ENCODE measurements around the gene ARRB1.
A peak's percentile ranks its signal among the peaks of the same experiment; 100 is the strongest.
"Not testable (repeated sequence)": the region's sequence is repeated elsewhere in the genome, so short reads cannot be mapped to it uniquely, and the experiment has no call there.

Gene ARRB1

GRCh38 chr11:75342966-75343870 lies 8.2 kb downstream of the ARRB1 start:
- no peak for DNase-seq

DNA sequence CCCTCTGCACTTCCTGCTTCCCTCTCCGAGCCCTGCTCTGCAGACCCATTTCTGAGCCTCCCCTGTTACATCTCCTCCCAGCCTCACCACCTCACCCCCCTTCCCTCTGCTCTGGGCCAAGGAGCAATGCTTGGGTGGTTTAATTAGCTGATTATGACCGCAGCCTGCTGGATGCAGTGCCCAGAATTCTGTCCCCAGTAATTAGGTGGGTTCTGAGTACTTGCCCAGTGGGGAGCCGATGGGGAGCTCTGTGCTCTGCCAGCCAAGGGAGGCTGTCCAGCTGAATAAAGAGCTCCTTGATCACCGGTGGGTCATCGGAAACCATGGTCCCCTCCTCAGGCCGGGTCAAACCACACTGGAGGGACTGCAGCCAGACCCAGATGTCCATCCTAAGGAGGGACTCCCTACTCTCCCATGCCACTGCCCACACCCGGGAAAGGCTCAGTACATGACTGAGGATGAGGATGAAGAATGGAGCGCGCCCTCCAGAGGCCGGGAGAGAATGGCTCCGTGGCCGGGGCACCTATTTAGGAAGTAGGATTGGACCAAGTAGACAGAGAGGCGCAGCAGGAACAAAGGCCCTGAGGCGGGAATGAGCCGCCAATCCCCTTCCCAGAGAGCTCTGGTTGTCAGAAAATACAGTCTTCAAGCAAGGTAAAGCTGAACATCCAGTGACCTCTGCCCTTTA lies 9.1 kb downstream of the ARRB1 start:
- no peak for DNase-seq

DNA sequence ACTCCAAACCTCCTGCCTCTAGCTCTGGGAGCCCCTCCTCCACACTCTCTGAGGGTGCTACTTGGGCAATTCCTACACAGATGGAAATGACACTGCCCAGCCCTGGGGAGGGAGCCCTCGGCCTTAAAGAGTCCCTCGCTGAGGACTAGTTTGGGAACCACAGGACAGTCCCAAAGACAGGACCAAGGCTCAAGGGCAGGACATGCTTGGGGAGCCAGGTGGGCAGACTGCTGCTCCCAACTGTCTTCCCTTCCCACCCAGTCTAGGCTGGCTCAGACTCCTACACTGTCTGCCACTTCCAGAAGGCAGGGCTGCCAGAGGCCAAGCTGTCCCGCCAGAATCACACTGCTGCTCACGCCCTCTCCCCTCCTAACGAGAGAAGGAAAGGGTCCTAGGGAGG lies 9.8 kb downstream of the ARRB1 start:
- no peak for DNase-seq

GRCh38 chr11:75339685-75340409 lies 11.6 kb downstream of the ARRB1 start:
- DNase-seq = no peak

- no peak for DNase-seq
Observed at GRCh38 chr11:75338516-75339208, 12.8 kb downstream of the ARRB1 start.

- DNase-seq = no peak
Observed at GRCh38 chr11:75337195-75337654, 14.2 kb downstream of the ARRB1 start.

GRCh38 chr11:75334976-75335375 lies 16.5 kb downstream of the ARRB1 start:
- DNase-seq = no peak

DNA sequence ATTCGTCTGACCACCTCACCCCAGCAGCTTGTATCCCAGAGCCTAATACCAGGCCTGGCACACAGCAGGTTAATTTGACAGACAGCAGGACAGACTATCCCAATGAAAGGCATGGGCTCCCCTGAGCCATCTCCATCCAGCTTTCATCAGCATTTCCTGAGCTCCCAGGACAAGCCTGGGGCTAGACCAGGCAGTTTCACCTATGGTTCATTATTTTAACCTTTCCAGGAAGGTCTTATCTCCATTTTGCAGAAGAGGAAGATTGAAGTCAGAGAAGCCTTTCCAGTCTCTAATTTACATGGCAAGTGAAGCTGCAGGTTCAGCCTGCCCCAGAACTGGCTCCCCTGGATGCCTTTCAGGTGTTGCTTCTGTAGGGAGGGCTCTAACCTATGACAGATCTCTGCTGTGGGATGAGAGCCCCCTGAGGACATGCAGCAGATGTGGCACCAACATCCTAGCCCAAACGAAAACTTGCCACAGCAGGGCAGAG lies 17.0 kb downstream of the ARRB1 start:
- no peak for DNase-seq

DNA sequence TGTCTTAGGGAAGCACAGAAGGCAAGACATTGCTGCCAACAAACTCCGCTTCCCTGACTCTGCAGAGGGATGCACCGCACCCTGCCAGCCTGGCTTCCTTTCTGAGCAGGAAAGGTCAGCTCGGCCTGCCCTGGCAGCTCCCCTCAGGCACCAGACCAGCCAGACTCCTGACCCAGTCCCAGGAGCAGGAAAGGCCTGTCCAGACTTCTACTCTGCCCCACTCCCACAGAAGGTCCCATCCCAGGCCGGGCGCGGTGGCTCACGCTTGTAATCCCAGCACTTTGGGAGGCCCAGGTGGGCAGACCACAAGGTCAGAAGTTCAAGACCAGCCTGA lies 17.7 kb downstream of the ARRB1 start:
- DNase-seq = no peak

DNA sequence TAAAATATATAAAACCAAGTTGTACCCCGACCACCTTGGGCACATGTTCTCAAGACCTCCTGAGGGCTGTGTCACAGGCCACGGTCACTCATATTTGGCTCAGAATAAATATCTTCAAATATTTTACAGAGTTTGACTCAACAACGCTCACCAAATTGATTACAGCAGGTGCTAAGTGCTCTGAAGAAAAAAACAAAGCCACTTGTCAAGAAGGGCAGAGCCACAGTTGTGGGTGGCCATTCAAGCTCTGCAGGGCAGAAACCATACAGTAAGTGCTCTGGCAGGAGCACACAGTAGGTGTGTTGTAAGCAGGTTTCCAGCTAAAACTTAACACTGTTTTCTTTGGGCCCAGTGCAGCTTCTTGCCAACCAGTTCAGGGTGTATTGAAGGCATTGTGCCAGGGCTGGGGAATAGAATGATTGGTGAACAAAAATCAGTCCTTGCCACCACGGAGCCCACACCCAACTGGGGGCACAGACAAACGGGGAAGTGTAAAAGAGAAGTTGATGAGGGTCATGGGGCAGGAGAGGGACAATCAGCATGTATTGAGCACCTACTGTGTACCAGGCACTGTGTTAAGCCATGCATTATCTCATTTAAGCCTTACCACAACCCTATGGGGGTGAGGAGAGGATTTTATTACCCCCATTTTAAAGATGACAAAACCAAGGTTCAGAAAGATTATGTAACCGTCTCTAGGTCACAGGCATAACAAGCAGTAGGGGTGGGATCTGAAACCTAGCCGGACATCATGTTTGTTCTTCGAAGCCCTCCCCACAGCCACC lies 18.2 kb downstream of the ARRB1 start:
- DNase-seq = no peak

- DNase-seq = not testable (repeated sequence)
Observed at GRCh38 chr11:75331761-75332160, 19.7 kb downstream of the ARRB1 start.

DNA sequence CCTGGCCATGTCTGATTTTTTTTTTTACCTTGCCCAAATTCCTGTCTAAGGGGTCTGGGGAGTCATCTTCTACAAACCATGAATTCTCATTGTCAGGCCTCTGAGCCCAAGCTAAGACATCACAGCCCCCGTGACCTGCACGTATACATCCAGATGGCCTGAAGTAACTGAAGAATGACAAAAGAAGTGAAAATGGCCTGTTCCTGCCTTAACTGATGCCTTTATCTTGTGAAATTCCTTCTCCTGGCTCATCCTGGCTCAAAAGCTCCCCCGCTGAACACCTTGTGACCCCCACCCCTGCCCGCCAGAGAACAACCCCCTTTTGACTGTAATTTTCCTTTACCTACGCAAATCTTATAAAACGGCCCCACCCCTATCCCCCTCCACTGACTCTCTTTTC lies 20.2 kb downstream of the ARRB1 start:
- DNase-seq = not testable (repeated sequence)

- not testable (repeated sequence) for DNase-seq
Observed at GRCh38 chr11:75330886-75331285, 20.6 kb downstream of the ARRB1 start.

- DNase-seq = no peak
Observed at GRCh38 chr11:75330291-75330690, 21.2 kb downstream of the ARRB1 start.

- peak in 1 of 2 experiments; percentile 59 for DNase-seq
Observed at GRCh38 chr11:75328426-75329277, 22.8 kb downstream of the ARRB1 start.

- no peak for DNase-seq
Observed at GRCh38 chr11:75326439-75326810, 25.0 kb downstream of the ARRB1 start.

GRCh38 chr11:75325713-75326438 lies 25.6 kb downstream of the ARRB1 start:
- DNase-seq = no peak

DNA sequence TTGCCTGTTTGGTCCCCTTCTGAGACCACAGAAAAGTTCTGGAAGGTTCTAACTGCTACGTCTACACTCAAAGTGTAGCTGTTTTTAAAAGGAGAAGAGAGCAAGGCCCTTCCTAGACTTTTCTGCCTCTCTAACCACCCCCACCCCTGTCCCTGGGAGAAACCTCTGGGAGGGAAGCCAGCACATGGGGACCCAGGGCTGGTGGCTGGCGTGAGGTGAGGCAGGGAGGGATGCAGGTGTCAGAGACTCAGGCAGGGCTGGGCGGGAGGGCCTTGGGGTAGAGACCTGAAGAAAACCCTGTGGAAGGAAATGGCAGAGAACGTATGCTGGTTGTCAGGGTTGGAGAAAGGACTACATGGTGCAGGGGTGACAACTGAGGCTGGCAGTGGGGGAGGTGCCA lies 26.7 kb downstream of the ARRB1 start:
- DNase-seq = no peak

- no peak for DNase-seq
Observed at GRCh38 chr11:75324189-75324588, 27.3 kb downstream of the ARRB1 start.

DNA sequence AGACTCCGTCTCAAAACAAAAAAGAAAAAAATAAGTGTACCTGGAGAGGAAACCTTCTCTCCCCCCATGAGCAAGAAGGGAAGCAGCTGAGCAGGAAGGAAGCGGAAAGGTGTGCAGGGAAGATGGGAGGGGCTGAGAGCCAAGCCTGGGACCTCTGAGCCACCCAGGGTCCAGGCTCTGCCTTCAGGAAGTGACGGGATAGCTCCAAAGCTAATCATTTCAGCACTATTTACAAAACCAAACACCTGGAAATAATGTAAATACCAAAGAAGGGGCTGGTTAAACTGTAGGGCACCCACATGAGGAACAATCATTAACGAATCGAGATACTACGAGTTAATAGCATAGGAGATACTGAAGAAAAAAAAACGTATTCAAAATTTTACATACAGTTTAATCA lies 27.9 kb downstream of the ARRB1 start:
- no peak for DNase-seq
